Esophagus muscularis mucosa (tissue), 4 donors: ENCODE data around the gene COL6A1. TPM values are rescaled to one million over a fixed set of nuclear protein-coding genes. Genes with fewer than 3 reads are reported as not detected.
A peak's percentile ranks its signal among the peaks of the same experiment; 100 is the strongest.
"Not testable (repeated sequence)": the region's sequence is repeated elsewhere in the genome, so short reads cannot be mapped to it uniquely, and the experiment has no call there.

Experiments
- DNase-seq: peaks from one replicate; pipeline ENCODE4 v3.0.0-alpha.2; 2017; ENCODE audit errors: extremely low spot score
- H3K27ac ChIP-seq, 4 donors: fragments of 200-600 bp; sonication (generic); replicated peaks in 1 of 4; 1 replicate in 3 of 4; 2 replicates in 1 of 4; pipeline ENCODE4 v1.5.1; 2016 to 2019; ENCODE audit warnings: mild to moderate bottlenecking in 1 of 4
- H3K27me3 ChIP-seq, 4 donors: fragments of 200-600 bp; sonication (generic); one replicate each; pipeline versions ENCODE4 v1.5.1 to v1.6.0; 2016 to 2019
- H3K36me3 ChIP-seq, 4 donors: fragments of 200-600 bp; sonication (generic); one replicate each; pipeline ENCODE4 v1.5.1; 2016 to 2019
- H3K4me1 ChIP-seq, 4 donors: fragments of 200-600 bp; sonication (generic); one replicate each; pipeline ENCODE4 v1.5.1; 2016 to 2019
- H3K4me3 ChIP-seq, 4 donors: fragments of 200-600 bp; sonication (generic); 1 replicate in 2 of 4; 2 replicates in 2 of 4; pipeline ENCODE4 v1.5.1; 2016 to 2019; ENCODE audit warnings: mild to moderate bottlenecking in 4 of 4, moderate library complexity in 1 of 4
- H3K9me3 ChIP-seq, 4 donors: fragments of 200-600 bp; sonication (generic); 1 replicate in 3 of 4; 2 replicates in 1 of 4; pipeline ENCODE4 v1.5.1; 2016 to 2019
- CTCF ChIP-seq, 3 experiments: fragments of 200-600 bp in 2 of 3; fragments of 450-650 bp in 1 of 3; sonication (generic) in 2 of 3; IDR thresholded peaks; one replicate each; pipeline ENCODE4 v1.5.1; 2017 to 2019; ENCODE audit warnings: antibody characterized with exemption in 3 of 3, mild to moderate bottlenecking in 2 of 3, moderate library complexity in 1 of 3
- EP300 ChIP-seq: sonication (generic); formaldehyde crosslinking; IDR thresholded peaks from one replicate; pipeline ENCODE4 v1.6.1; 2017; ENCODE audit warnings: antibody characterized with exemption
- POLR2A ChIP-seq: fragments of 450-650 bp; IDR thresholded peaks from one replicate; pipeline ENCODE4 v1.6.1; 2017; ENCODE audit warnings: antibody characterized with exemption, moderate library complexity, mild to moderate bottlenecking, low read depth
- POLR2AphosphoS5 ChIP-seq, 2 donors: sonication (generic); formaldehyde crosslinking; IDR thresholded peaks; one replicate each; pipeline ENCODE4 v1.6.1; 2017; ENCODE audit warnings: antibody characterized with exemption in 2 of 2
- WGBS: methylation state at CpG from one replicate; pipeline ENCODE4 v1.1.5; 2018; 5-methylcytosine and 5-hydroxymethylcytosine counted together
- intact Hi-C: fragments of 100-400 bp; cut with DNase I; formaldehyde crosslinking; loops from one replicate; pipeline ENCODE4 v1.15.1; 2023
- total RNA-seq, 4 donors: library from RNA; depleted of rRNA; stranded (reverse); fragments of >200 nt; gene quantifications; one replicate each; pipeline versions ENCODE4 v1.1.0 to v1.2.1, GENCODE V29; 2016

COL6A1 gene
- total RNA-seq, 4 donors from 2014 or later: 646 to 1,432 (median 1,078) TPM

GRCh38 chr21:46045154-46045553 lies 63.6 kb downstream of the COL6A1 start:
- peak overlapping the region in 1 of 4 donors; percentile 23 for H3K27ac ChIP-seq
- H3K36me3 ChIP-seq: no peaks in the 10 kb centered on the region
- no peak overlapping the region for H3K4me3 ChIP-seq
- no peak for DNase-seq
- H3K4me1 ChIP-seq: peaks cover 7 to 16% (median 15%) of the 10 kb centered on the region in 4 donors
- TF ChIP-seq CTCF (IDR thresholded peaks at IDR 0.05): no peak
- TF ChIP-seq EP300: no peak
- no peak for TF ChIP-seq POLR2AphosphoS5 (IDR thresholded peaks at IDR 0.05)
- no peak for TF ChIP-seq POLR2A
- H3K9me3 ChIP-seq: no peaks in the 10 kb centered on the region
- H3K27me3 ChIP-seq: no peaks in the 10 kb centered on the region
- intact Hi-C loops: no loop called here
- WGBS: 55% methylated on average over 2 of the region's 2 CpGs

- Histone ChIP-seq H3K27ac (peak overlapping the region in 2 of 4 donors; percentile 6 to 11), H3K27me3 (no peaks in the 10 kb centered on the region), H3K36me3 (no peaks in the 10 kb centered on the region), H3K9me3 (no peaks in the 10 kb centered on the region), H3K4me1 (peaks cover 9 to 29% (median 24%) of the 10 kb centered on the region in 4 donors), H3K4me3 (no peak overlapping the region)
- WGBS: 86% methylated on average over 12 of the region's 12 CpGs
- peak; percentile 82 for DNase-seq
- TF ChIP-seq POLR2AphosphoS5 (IDR thresholded peaks at IDR 0.05) (no peak), EP300 (no peak), CTCF (IDR thresholded peaks at IDR 0.05) (no peak), POLR2A (no peak)
- intact Hi-C loops: no loop called here
These were observed 64.9 kb downstream of the COL6A1 start for GRCh38 chr21:46046471-46046870.

GRCh38 chr21:46046906-46047305 lies 65.3 kb downstream of the COL6A1 start:
- H3K9me3 ChIP-seq, H3K27me3 ChIP-seq, H3K36me3 ChIP-seq, H3K4me3 ChIP-seq, intact Hi-C loops, DNase-seq, H3K27ac ChIP-seq: not testable (repeated sequence)
- WGBS: 95% methylated on average over 10 of the region's 12 CpGs
- peaks cover 9 to 29% (median 24%) of the 10 kb centered on the region in 4 donors for H3K4me1 ChIP-seq

GRCh38 chr21:46048926-46049889 lies 67.6 kb downstream of the COL6A1 start:
- peak; percentile 97 for DNase-seq
- H3K4me1 ChIP-seq: peaks cover 13 to 36% (median 33%) of the 10 kb centered on the region in 4 donors
- intact Hi-C loops: no loop called here
- H3K9me3 ChIP-seq: no peaks in the 10 kb centered on the region
- H3K4me3 ChIP-seq: no peak overlapping the region
- TF ChIP-seq POLR2AphosphoS5 (IDR thresholded peaks at IDR 0.05) (peak; percentile 82 to 84), EP300 (no peak)
- H3K27me3 ChIP-seq: no peaks in the 10 kb centered on the region
- 68% methylated on average over 27 of the region's 27 CpGs for WGBS
- H3K27ac ChIP-seq: peak overlapping the region; percentile 87 to 90 (median 88)
- H3K36me3 ChIP-seq: no peaks in the 10 kb centered on the region

GRCh38 chr21:46049890-46050667 lies 68.5 kb downstream of the COL6A1 start:
- peaks cover 19 to 45% (median 42%) of the 10 kb centered on the region in 4 donors for H3K4me1 ChIP-seq
- no peaks in the 10 kb centered on the region for H3K36me3 ChIP-seq
- peak; percentile 89 for DNase-seq
- no peaks in the 10 kb centered on the region for H3K9me3 ChIP-seq
- H3K4me3 ChIP-seq: no peak overlapping the region
- H3K27me3 ChIP-seq: no peaks in the 10 kb centered on the region
- H3K27ac ChIP-seq: peak overlapping the region; percentile 87 to 90 (median 88)
- TF ChIP-seq CTCF (IDR thresholded peaks at IDR 0.05) (no peak), POLR2A (no peak), POLR2AphosphoS5 (IDR thresholded peaks at IDR 0.05) (no peak), EP300 (no peak)
- intact Hi-C loops: no loop called here
- WGBS: 96% methylated on average over 22 of the region's 33 CpGs
